Colon (tissue), 2 donors: ENCODE data around the gene CLTA.
"Not testable (repeated sequence)": the region's sequence is repeated elsewhere in the genome, so short reads cannot be mapped to it uniquely, and the experiment has no call there.

Experiments used
- FAIRE-seq: peaks from 2 replicates; lab custom pipeline; 2012; peaks lifted over from hg19 to GRCh38; lab: Jason Lieb, UNC
- donor health status: control.
- donor health status: control.

The CLTA gene

GRCh38 chr9:36245906-36246305 lies 55.2 kb downstream of the CLTA start:
- no peak for FAIRE-seq

GRCh38 chr9:36247356-36247755 lies 56.6 kb downstream of the CLTA start:
- no peak for FAIRE-seq

DNA sequence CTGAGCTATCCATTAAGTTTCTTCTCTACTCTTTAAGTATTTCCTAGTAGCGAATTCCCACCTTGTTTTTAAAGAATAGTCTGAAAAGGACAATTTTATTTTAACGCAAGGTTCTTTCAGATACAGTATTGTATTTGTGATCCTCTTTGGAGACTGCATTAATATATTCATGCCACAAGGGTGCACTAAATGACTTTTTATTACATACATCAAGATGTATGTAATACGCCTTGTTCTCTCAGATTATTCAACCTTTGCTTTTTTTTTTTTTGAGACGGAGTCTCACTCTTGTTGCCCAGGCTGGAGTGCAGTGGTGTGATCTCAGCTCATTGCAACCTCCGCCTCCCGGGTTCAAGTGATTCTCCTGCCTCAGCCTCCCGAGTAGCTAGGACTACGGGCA lies 57.3 kb downstream of the CLTA start:
- not testable (repeated sequence) for FAIRE-seq

DNA sequence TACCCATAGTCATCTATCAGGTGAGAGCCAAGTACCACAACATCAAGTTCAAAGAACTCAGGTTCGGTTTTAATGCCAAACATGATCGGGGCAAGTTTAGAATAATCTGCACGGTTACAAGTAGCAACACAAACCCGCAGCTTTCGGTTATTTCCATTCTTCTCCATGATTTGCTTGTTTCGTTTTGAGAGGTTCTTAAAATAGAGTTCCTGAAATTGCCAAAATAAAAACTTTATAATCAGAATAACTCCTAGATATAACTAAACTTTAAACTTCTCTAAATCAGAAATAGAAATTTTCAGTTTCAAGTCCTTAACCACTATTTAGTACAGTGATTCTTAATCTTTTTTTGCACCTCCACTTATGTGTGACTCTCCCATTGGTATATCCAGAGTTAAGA lies 58.5 kb downstream of the CLTA start:
- FAIRE-seq, result no peak

GRCh38 chr9:36250079-36250478 lies 59.4 kb downstream of the CLTA start:
- no peak for FAIRE-seq

DNA sequence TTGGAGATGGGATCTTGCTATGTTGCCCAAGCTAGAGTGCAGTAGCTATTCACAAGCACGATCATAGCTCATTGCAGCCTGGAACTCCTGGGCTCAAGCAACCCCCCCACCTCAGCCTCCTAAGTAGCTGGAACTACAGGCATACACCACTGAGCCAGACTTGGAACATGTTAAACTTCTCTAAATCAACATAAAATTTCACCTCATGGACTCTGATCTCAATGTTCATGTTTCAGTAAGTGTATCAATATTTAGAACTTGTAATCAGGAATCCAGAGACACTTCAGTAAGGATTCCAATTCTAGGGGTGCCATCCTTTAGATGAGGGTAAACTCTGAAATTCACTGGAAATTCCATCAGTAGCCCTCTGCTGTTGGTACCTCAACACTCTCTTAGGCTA lies 60.7 kb downstream of the CLTA start:
- no peak for FAIRE-seq

DNA sequence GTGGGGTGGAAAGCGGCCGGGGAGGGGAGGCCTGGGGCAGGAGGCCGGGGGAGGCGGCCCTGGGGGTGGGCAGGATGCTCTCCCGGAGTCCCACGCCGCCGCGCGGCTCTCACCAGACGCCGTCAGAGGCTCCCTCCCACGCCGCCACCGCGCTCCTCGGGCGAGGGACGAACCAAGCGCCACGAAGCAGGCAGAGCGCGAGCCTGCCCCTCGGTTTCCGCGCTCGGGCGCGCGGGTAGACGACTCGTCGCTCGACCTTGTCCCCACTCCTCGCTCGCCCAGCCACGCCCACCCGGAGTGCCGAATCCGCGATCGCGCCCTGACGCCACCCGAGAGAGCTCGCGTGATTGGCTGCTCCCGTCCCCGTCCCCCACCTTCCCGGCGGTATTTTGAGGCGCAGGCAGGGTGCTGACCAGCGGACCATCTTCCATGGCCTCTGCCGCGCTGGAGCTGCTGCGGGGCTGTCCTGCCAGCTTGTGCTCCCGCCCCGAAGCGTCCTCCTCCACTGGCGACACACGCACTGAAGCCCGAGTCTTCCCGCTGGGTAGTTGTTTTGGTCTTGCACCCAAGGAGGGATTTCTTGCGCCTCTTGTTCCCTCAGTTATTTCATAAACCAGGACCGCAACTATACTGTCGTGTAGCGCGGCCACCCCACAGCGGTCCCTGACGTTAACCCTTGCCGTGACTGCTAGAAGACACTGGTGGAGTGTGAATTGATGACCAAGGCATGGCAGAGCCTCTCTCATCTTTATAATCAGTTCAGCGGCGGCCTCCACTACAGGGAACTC lies 67.7 kb downstream of the CLTA start, which contains the start of gene GNE:
TSS of gene GNE (minus strand) at position 241 of the 788 bp plus-strand sequence. CDS start 9,093 bp downstream, outside the sequence.
- FAIRE-seq, result no peak

DNA sequence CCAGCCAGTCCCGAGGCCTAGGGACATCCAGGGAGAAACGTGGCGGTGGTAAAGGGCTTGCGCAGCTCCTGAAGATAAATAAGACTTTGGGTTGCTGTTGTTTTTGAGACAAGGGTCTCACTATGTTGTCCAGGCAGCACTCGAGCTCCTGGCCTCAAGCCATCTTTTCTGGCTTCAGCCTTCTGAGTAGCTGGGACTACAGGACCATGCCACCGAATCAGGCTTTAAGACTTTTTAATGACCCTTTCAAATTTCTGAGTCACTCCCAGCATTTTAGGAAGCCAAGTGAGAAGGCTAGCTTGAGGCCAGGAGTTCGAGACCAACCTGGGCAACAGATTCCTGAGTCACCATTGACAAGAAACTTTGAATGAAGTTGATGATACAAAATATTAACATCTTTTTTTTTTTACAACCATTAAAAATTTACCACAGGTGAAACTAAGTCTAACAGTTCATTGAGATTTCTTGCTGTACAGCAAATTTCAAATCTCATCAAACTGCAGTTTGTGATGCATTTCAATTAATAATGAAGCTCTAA lies 68.3 kb downstream of the CLTA start:
- FAIRE-seq, result no peak
